SK-N-SH (cell line): ENCODE results near the gene PPA2. TPM values are rescaled to one million over a fixed set of nuclear protein-coding genes. Genes with fewer than 3 reads are reported as not detected.

Source experiments
- CTCF ChIA-PET: fragments of 300-600, 350-600 bp; formaldehyde crosslinking; extraction: SDS; loops from one replicate; lab custom pipeline; 2021; lab: Yijun Ruan, JAX
- POLR2A ChIA-PET: fragments of 350-600 bp; sonication (Branson Sonifier 250); formaldehyde crosslinking; extraction: SDS; loops from one replicate; lab custom pipeline; 2020; ENCODE audit warnings: antibody characterized with exemption, inconsistent platforms; lab: Yijun Ruan, JAX
- DNase-seq: peaks from one replicate; pipeline ENCODE4 v3.0.0; 2012
- H2AFZ ChIP-seq: fragments of 200-600 bp; sonication (generic); 2 replicates; pipeline ENCODE4 v1.8.1; 2016; ENCODE audit warnings: antibody characterized with exemption, mild to moderate bottlenecking, low read depth
- H3F3A ChIP-seq: fragments of 200-600 bp; sonication (generic); replicated peaks from 2 replicates; pipeline ENCODE3; 2016; ENCODE audit warnings: antibody characterized with exemption, mild to moderate bottlenecking; ENCODE audit not compliant: insufficient read depth
- H3K27ac ChIP-seq, 2 experiments: fragments of 200-500 bp in 1 of 2; fragments of 200-600 bp in 1 of 2; sonication (Bioruptor generic) in 1 of 2; sonication (generic), shearing (Covaris generic) in 1 of 2; 2 replicates each; pipeline versions ENCODE4 v1.5.1 to v1.6.1; 2014 to 2016; ENCODE audit warnings: low read depth in 2 of 2, inconsistent platforms in 1 of 2, low read length in 1 of 2, mild to moderate bottlenecking in 1 of 2, mixed read lengths in 1 of 2
- H3K27me3 ChIP-seq: fragments of 200-600 bp; sonication (generic), shearing (Covaris generic); 2 replicates; pipeline ENCODE4 v1.6.1; 2016; ENCODE audit warnings: mixed run types; ENCODE audit not compliant: insufficient read depth
- H3K36me3 ChIP-seq, 2 experiments: fragments of 200-500 bp in 1 of 2; fragments of 200-600 bp in 1 of 2; sonication (Bioruptor generic) in 1 of 2; sonication (generic) in 1 of 2; replicated peaks in 1 of 2; 2 replicates each; pipeline versions ENCODE3 to v1.5.1; 2014 to 2016; ENCODE audit warnings: low read length in 1 of 2, mild to moderate bottlenecking in 1 of 2; ENCODE audit not compliant: insufficient read depth in 2 of 2, control insufficient read depth in 1 of 2
- H3K4me1 ChIP-seq, 2 experiments: fragments of 200-500 bp in 1 of 2; fragments of 200-600 bp in 1 of 2; sonication (Bioruptor generic) in 1 of 2; sonication (generic), shearing (Covaris generic) in 1 of 2; 2 replicates each; pipeline versions ENCODE4 v1.5.1 to v1.6.1; 2014 to 2016; ENCODE audit warnings: low read depth in 1 of 2, low read length in 1 of 2, mixed run types in 1 of 2; ENCODE audit not compliant: insufficient read depth in 2 of 2, control insufficient read depth in 1 of 2
- H3K4me2 ChIP-seq: fragments of 200-600 bp; sonication (generic), shearing (Covaris generic); 2 replicates; pipeline ENCODE4 v1.6.1; 2017; ENCODE audit warnings: mixed run types
- H3K4me3 ChIP-seq, 2 experiments: fragments of 200-500 bp in 1 of 2; fragments of 200-600 bp in 1 of 2; sonication (Bioruptor generic) in 1 of 2; sonication (generic), shearing (Covaris generic) in 1 of 2; 2 replicates each; pipeline versions ENCODE4 v1.5.1 to v1.8.1; 2014 to 2016; ENCODE audit warnings: low read depth in 2 of 2, inconsistent platforms in 1 of 2, low read length in 1 of 2, mild to moderate bottlenecking in 1 of 2, mixed read lengths in 1 of 2, moderate library complexity in 1 of 2
- H3K79me2 ChIP-seq: fragments of 200-600 bp; sonication (generic); 2 replicates; pipeline ENCODE4 v1.8.1; 2017; ENCODE audit warnings: mild to moderate bottlenecking; ENCODE audit not compliant: insufficient read depth
- H3K9ac ChIP-seq: fragments of 200-600 bp; sonication (generic); 2 replicates; pipeline ENCODE4 v1.6.1; 2017; ENCODE audit warnings: mixed run types
- H3K9me2 ChIP-seq: fragments of 200-600 bp; sonication (generic); 2 replicates; pipeline ENCODE4 v1.6.1; 2017; ENCODE audit warnings: mixed run types
- H3K9me3 ChIP-seq: fragments of 200-600 bp; sonication (generic); 2 replicates; pipeline ENCODE4 v1.6.1; 2017; ENCODE audit warnings: mixed run types, mild to moderate bottlenecking, moderate library complexity
- H4K20me1 ChIP-seq: fragments of 200-600 bp; sonication (generic); 2 replicates; pipeline ENCODE4 v1.6.1; 2017; ENCODE audit warnings: mild to moderate bottlenecking, mixed run types; ENCODE audit not compliant: insufficient read depth
- CHD2 ChIP-seq: fragments of 150-350 bp; IDR thresholded peaks from 2 replicates; pipeline ENCODE4 v1.6.1; 2018; ENCODE audit warnings: low read length; ENCODE audit not compliant: partially characterized antibody
- CTCF ChIP-seq: fragments of 200-600 bp; sonication (generic); IDR thresholded peaks from 2 replicates; pipeline ENCODE4 v1.6.1; 2017; ENCODE audit warnings: antibody characterized with exemption, mild to moderate bottlenecking, moderate library complexity
- EP300 ChIP-seq, 2 experiments: IDR thresholded peaks; 2 replicates each; pipeline versions ENCODE4 v1.4.0 to v1.6.1; 2012; ENCODE audit warnings: borderline replicate concordance in 1 of 2, low read depth in 1 of 2, low read length in 1 of 2
- FOXM1 ChIP-seq: IDR thresholded peaks from 2 replicates; pipeline ENCODE4 v1.4.0; 2012; ENCODE audit warnings: low read depth, mild to moderate bottlenecking
- GABPA ChIP-seq: IDR thresholded peaks from 2 replicates; pipeline ENCODE4 v1.4.0; 2012; ENCODE audit warnings: low read depth, mild to moderate bottlenecking
- MEF2A ChIP-seq: IDR thresholded peaks from 2 replicates; pipeline ENCODE4 v1.4.0; 2012; ENCODE audit warnings: low read depth, borderline replicate concordance
- MXI1 ChIP-seq: IDR thresholded peaks from 2 replicates; pipeline ENCODE4 v1.6.1; 2012; ENCODE audit warnings: mild to moderate bottlenecking, low read depth, low read length, improper control_type of control experiment
- NFIC ChIP-seq: IDR thresholded peaks from 2 replicates; pipeline ENCODE4 v1.4.0; 2012; ENCODE audit warnings: borderline replicate concordance
- RAD21 ChIP-seq: IDR thresholded peaks from 2 replicates; pipeline ENCODE4 v1.6.1; 2012; ENCODE audit warnings: mild to moderate bottlenecking, low read length
- RCOR1 ChIP-seq: fragments of 150-350 bp; IDR thresholded peaks from 2 replicates; pipeline ENCODE4 v1.6.1; 2017; ENCODE audit warnings: antibody characterized with exemption, low read length
- REST ChIP-seq: IDR thresholded peaks from 2 replicates; pipeline ENCODE4 v1.6.1; 2012; ENCODE audit warnings: mild to moderate bottlenecking, low read depth, low read length, moderate library complexity
- SIN3A ChIP-seq: IDR thresholded peaks from 2 replicates; pipeline ENCODE4 v1.6.1; 2012; ENCODE audit warnings: low read depth, mild to moderate bottlenecking, low read length, moderate library complexity, borderline replicate concordance
- TAF1 ChIP-seq: IDR thresholded peaks from 2 replicates; pipeline ENCODE4 v1.6.1; 2012; ENCODE audit warnings: low read depth, mild to moderate bottlenecking, low read length, moderate library complexity, borderline replicate concordance
- WGBS: methylation state at CpG from one replicate; pipeline ENCODE4 v1.1.6; 2017; ENCODE audit warnings: low lambda C conversion rate; 5-methylcytosine and 5-hydroxymethylcytosine counted together
- polyA plus RNA-seq, 3 experiments: library from polyadenylated mRNA; depleted of rRNA; stranded (reverse); fragments of >200 nt; gene quantifications; 2 replicates each; pipeline ENCODE4 v1.2.3, GENCODE V29; 2012

The PPA2 gene
- polyA plus RNA-seq, 1 of the 3 experiments (the other 2 are of a cell fraction), result 57.8 TPM

DNA sequence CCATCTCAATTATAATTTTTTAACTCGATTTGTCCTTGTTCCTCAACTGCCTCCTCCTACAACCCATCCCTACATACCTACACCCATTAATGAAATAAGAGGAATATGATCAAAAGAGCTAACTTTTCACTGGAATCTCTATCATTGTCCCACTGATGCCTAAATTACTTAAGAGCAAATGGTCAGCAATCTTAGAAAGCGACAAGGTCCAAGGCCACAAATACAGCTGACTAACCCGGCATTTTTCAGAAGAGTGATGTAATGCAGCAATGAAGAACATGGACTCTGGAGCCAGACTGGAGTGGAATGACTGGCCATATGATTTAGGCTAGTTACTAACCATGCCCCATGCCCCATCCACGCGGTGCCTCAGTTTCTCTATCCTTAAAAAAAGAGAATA, 56.2 kb downstream of the PPA2 start:
- WGBS, result 99% methylated on average over 5 of the region's 5 CpGs
- no peaks in the 10 kb centered on the region for H4K20me1 ChIP-seq
- TF ChIP-seq TAF1, result no peak
- TF ChIP-seq, all 33 proteins: peak for 0
- H3F3A ChIP-seq, result peaks cover 15% of the 10 kb centered on the region
- DNase-seq, result no peak
- no peaks in the 10 kb centered on the region for H3K27me3 ChIP-seq
- H3K9me3 ChIP-seq, result no peaks in the 10 kb centered on the region
- no peak overlapping the region for H2AFZ ChIP-seq
- POLR2A ChIA-PET, result no interaction called here
- H3K4me3 ChIP-seq, result no peak overlapping the region
- H3K4me1 ChIP-seq, result no peaks in the 10 kb centered on the region
- H3K79me2 ChIP-seq, result no peaks in the 10 kb centered on the region
- no peak overlapping the region for H3K9ac ChIP-seq
- peaks cover 32 to 36% of the 10 kb centered on the region in 2 experiments for H3K36me3 ChIP-seq
- H3K27ac ChIP-seq, result no peak overlapping the region
- no peak overlapping the region for H3K4me2 ChIP-seq
- peaks cover 3% of the 10 kb centered on the region; the same call in 1 of the 2 replicates for H3K9me2 ChIP-seq
- CTCF ChIA-PET, result interaction anchor here (0.5 kb wide), 1 partner anchor 1034 kb away, joined by 3 read pairs; no protein-coding TSS in a partner anchor

DNA sequence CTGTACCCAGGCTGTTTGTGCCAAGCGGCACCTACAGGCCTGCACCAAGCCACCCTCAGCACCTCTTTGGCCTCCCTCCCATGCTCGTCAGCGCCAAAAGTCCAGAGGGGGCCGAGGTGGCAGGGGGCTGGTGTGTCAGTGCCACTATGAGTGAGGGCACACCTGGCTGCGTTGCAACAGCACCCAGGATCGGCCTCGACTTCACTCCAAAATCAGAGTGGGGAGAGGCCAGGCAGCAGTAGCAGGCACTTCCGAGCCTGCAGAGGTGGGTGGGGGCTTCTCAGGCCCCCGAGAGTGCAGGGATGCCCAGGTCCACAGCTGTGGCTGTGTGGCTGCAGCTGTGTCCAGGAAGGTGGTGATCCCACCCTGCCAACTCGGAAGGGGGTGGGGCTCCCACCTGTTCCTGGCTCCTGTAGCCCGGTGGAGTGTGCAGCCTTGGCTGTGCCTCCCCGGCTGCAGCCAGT, 58.5 kb downstream of the PPA2 start:
- Histone ChIP-seq H4K20me1 (no peaks in the 10 kb centered on the region), H3K9me3 (no peaks in the 10 kb centered on the region), H3K4me1 (no peaks in the 10 kb centered on the region), H3K4me2 (no peak overlapping the region), H3K27ac (no peak overlapping the region), H3F3A (peaks cover 15% of the 10 kb centered on the region), H3K36me3 (peaks cover 16 to 21% of the 10 kb centered on the region in 2 experiments), H3K9me2 (no peaks in the 10 kb centered on the region), H3K27me3 (no peaks in the 10 kb centered on the region), H3K4me3 (no peak overlapping the region), H3K79me2 (no peaks in the 10 kb centered on the region), H3K9ac (no peak overlapping the region), H2AFZ (no peak overlapping the region)
- DNase-seq, result no peak
- ChIA-PET CTCF (interaction anchor here (1.1 kb wide), 1 partner anchor 275 kb away, joined by 3 read pairs; no protein-coding TSS in a partner anchor), POLR2A (no interaction called here)
- WGBS, result 87% methylated on average over 7 of the region's 12 CpGs
- TF ChIP-seq EP300 (IDR thresholded peaks at IDR 0.05; ENCODE audit: borderline replicate concordance in 1 of 2, low read depth in 1 of 2, low read length in 1 of 2) (no peak), GABPA (no peak)

DNA sequence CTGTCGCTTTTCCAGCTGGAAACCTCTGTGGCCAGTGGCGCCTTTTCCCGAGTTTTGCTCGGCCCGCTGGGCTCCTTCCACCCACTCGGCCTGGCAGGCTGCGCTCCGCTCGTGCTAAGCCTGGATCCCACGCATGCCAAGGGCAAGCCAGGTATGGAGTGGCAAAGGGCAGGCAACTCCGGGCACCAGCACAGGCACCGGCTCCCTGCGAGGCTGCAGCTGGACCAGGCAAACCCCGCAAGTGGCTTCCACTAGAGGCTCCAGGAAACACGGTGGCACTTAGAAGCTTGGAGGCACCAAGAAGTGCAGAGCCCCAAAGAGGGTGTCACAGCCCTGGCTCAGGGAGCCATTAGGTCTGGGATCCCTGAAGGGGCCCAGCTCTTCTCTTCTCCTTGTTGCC, 59.5 kb downstream of the PPA2 start:
- ChIA-PET CTCF (no interaction called here), POLR2A (no interaction called here)
- Histone ChIP-seq H3K4me3 (no peak overlapping the region), H3K9ac (no peak overlapping the region), H3K9me3 (no peaks in the 10 kb centered on the region), H3K27ac (no peak overlapping the region), H3K4me1 (no peaks in the 10 kb centered on the region), H3F3A (peaks cover 15% of the 10 kb centered on the region), H3K27me3 (no peaks in the 10 kb centered on the region), H3K79me2 (no peaks in the 10 kb centered on the region), H2AFZ (no peak overlapping the region), H3K36me3 (peaks cover 15 to 21% of the 10 kb centered on the region in 2 experiments), H3K9me2 (no peaks in the 10 kb centered on the region), H3K4me2 (no peak overlapping the region), H4K20me1 (no peaks in the 10 kb centered on the region)
- TF ChIP-seq CHD2, result no peak
- TF ChIP-seq MEF2A, result no peak
- TF ChIP-seq SIN3A, result no peak
- TF ChIP-seq CTCF, result no peak
- no peak for TF ChIP-seq RAD21
- TF ChIP-seq REST, result no peak
- TF ChIP-seq NFIC, result no peak
- TF ChIP-seq FOXM1, result no peak
- no peak for TF ChIP-seq MXI1
- TF ChIP-seq GABPA, result no peak
- no peak for TF ChIP-seq RCOR1
- no peak for DNase-seq
- WGBS, result 88% methylated on average over 3 of the region's 15 CpGs
